HL-60 (cell line): ENCODE measurements around the gene PMPCB.

Experiments
- GABPA ChIP-seq: IDR thresholded peaks from 2 replicates; pipeline ENCODE4 v1.6.1; 2012; ENCODE audit warnings: low read depth
- POLR2AphosphoS5 ChIP-seq: IDR thresholded peaks from 2 replicates; pipeline ENCODE4 v1.6.1; 2012; ENCODE audit warnings: low read depth
- TF ChIP-seq, protein P1 (sequence below): IDR thresholded peaks from one replicate; pipeline ENCODE4 v1.5.1; 2011; ENCODE audit warnings: low read length, control low read depth, inconsistent platforms; ENCODE audit not compliant: insufficient read depth
- TF ChIP-seq, protein P2 (sequence below): IDR thresholded peaks from 2 replicates; pipeline ENCODE4 v1.6.1; 2012; ENCODE audit warnings: low read depth; ENCODE audit not compliant: insufficient replicate concordance

DNA sequence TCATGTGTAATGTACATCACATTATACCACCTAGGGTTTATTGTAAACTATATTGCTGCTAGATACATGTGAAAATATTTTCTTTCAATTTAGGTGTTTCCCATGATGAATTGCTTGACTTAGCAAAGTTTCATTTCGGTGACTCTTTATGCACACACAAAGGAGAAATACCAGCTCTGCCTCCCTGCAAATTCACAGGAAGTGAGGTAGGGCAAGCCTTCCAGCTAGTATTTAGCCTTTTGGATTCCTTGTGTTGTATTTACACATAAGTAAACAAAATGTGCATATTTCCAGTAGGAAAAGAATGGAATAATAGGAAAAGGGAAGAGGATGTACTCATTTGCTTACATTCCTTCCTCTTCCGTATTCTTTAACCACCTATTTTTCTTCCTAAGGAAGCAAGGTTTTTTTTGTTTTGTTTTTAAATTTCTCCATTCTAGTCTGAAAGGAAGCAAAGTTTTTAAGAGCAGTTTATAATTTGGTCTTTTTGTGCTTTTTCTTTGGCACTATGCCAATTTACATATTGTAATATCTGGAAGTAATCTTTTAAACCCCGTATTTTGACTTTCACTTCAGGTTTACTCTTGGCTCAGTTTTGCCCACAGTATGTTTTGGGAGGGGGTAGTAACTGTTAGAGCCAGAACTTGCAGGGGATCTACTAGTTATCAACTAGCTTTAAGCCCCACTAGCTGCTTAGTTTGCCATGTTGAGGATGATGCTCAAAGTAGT lies 10.4 kb downstream of the PMPCB start:
- TF ChIP-seq, protein P1, sequence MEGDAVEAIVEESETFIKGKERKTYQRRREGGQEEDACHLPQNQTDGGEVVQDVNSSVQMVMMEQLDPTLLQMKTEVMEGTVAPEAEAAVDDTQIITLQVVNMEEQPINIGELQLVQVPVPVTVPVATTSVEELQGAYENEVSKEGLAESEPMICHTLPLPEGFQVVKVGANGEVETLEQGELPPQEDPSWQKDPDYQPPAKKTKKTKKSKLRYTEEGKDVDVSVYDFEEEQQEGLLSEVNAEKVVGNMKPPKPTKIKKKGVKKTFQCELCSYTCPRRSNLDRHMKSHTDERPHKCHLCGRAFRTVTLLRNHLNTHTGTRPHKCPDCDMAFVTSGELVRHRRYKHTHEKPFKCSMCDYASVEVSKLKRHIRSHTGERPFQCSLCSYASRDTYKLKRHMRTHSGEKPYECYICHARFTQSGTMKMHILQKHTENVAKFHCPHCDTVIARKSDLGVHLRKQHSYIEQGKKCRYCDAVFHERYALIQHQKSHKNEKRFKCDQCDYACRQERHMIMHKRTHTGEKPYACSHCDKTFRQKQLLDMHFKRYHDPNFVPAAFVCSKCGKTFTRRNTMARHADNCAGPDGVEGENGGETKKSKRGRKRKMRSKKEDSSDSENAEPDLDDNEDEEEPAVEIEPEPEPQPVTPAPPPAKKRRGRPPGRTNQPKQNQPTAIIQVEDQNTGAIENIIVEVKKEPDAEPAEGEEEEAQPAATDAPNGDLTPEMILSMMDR, result no peak
- TF ChIP-seq POLR2AphosphoS5 (no peak), GABPA (no peak)
- TF ChIP-seq, protein P2, sequence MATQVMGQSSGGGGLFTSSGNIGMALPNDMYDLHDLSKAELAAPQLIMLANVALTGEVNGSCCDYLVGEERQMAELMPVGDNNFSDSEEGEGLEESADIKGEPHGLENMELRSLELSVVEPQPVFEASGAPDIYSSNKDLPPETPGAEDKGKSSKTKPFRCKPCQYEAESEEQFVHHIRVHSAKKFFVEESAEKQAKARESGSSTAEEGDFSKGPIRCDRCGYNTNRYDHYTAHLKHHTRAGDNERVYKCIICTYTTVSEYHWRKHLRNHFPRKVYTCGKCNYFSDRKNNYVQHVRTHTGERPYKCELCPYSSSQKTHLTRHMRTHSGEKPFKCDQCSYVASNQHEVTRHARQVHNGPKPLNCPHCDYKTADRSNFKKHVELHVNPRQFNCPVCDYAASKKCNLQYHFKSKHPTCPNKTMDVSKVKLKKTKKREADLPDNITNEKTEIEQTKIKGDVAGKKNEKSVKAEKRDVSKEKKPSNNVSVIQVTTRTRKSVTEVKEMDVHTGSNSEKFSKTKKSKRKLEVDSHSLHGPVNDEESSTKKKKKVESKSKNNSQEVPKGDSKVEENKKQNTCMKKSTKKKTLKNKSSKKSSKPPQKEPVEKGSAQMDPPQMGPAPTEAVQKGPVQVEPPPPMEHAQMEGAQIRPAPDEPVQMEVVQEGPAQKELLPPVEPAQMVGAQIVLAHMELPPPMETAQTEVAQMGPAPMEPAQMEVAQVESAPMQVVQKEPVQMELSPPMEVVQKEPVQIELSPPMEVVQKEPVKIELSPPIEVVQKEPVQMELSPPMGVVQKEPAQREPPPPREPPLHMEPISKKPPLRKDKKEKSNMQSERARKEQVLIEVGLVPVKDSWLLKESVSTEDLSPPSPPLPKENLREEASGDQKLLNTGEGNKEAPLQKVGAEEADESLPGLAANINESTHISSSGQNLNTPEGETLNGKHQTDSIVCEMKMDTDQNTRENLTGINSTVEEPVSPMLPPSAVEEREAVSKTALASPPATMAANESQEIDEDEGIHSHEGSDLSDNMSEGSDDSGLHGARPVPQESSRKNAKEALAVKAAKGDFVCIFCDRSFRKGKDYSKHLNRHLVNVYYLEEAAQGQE, result no peak
